H9 (cell line): ENCODE measurements around the gene ABL2. TPM values are rescaled to one million over a fixed set of nuclear protein-coding genes. Genes with fewer than 3 reads are reported as not detected.

Source experiments
- DNase-seq: peaks from one replicate; pipeline ENCODE4 v3.0.0-alpha.2; 2017
- H2AFZ ChIP-seq: one replicate; pipeline ENCODE4 v1.6.1; 2013; ENCODE audit warnings: mild to moderate bottlenecking, low read length, control low read depth, moderate library complexity
- H2AK5ac ChIP-seq: 2 replicates; pipeline ENCODE4 v1.6.1; 2013; ENCODE audit warnings: low read length, control low read depth, mixed read lengths; ENCODE audit not compliant: insufficient read length
- H2BK120ac ChIP-seq: one replicate; pipeline ENCODE4 v1.6.1; 2013; ENCODE audit warnings: low read depth, mild to moderate bottlenecking, low read length, control low read depth, inconsistent platforms; ENCODE audit not compliant: poor library complexity, severe bottlenecking
- H2BK12ac ChIP-seq: 2 replicates; pipeline ENCODE4 v1.6.1; 2013; ENCODE audit warnings: low read length, control low read depth, mixed read lengths, low read depth; ENCODE audit not compliant: insufficient read length
- H2BK15ac ChIP-seq: 2 replicates; pipeline ENCODE4 v1.6.1; 2013; ENCODE audit warnings: low read depth, low read length, control low read depth
- H2BK20ac ChIP-seq: one replicate; pipeline ENCODE4 v1.6.1; 2013; ENCODE audit warnings: low read depth, mild to moderate bottlenecking, low read length, control low read depth, inconsistent platforms; ENCODE audit not compliant: poor library complexity, severe bottlenecking
- H2BK5ac ChIP-seq: 2 replicates; pipeline ENCODE4 v1.6.1; 2013; ENCODE audit warnings: low read length, control low read depth, mixed read lengths; ENCODE audit not compliant: insufficient read length
- H3K14ac ChIP-seq: 2 replicates; pipeline ENCODE4 v1.6.1; 2013; ENCODE audit warnings: low read length, control low read depth; ENCODE audit not compliant: insufficient read depth
- H3K18ac ChIP-seq: 2 replicates; pipeline ENCODE4 v1.6.1; 2013; ENCODE audit warnings: low read depth, mild to moderate bottlenecking, mixed read lengths, low read length, control low read depth; ENCODE audit not compliant: insufficient read length
- H3K23ac ChIP-seq: 2 replicates; pipeline ENCODE4 v1.6.1; 2013; ENCODE audit warnings: low read length, control low read depth, mixed read lengths, low read depth; ENCODE audit not compliant: insufficient read length
- H3K23me2 ChIP-seq: 2 replicates; pipeline ENCODE4 v1.6.1; 2013; ENCODE audit warnings: low read depth, mild to moderate bottlenecking, mixed read lengths, low read length, control low read depth; ENCODE audit not compliant: insufficient read length, poor library complexity, severe bottlenecking
- H3K27ac ChIP-seq: 2 replicates; pipeline ENCODE4 v1.5.1; 2013; ENCODE audit warnings: low read length, control low read depth, mixed read lengths, low read depth; ENCODE audit not compliant: insufficient read length
- H3K27me3 ChIP-seq: 2 replicates; pipeline ENCODE4 v1.6.1; 2013; ENCODE audit warnings: low read length, control low read depth, inconsistent platforms; ENCODE audit not compliant: insufficient read depth
- H3K4ac ChIP-seq: 2 replicates; pipeline ENCODE4 v1.6.1; 2013; ENCODE audit warnings: low read depth, mild to moderate bottlenecking, control low read depth, inconsistent platforms, low read length, moderate library complexity
- H3K4me1 ChIP-seq: 2 replicates; pipeline ENCODE4 v1.6.1; 2013; ENCODE audit warnings: low read length, control low read depth, inconsistent platforms; ENCODE audit not compliant: insufficient read depth
- H3K4me2 ChIP-seq: 2 replicates; pipeline ENCODE4 v1.6.1; 2013; ENCODE audit warnings: low read length, control low read depth, mixed read lengths; ENCODE audit not compliant: insufficient read length, insufficient read depth
- H3K56ac ChIP-seq: 2 replicates; pipeline ENCODE4 v1.6.1; 2013; ENCODE audit warnings: low read depth, mild to moderate bottlenecking, mixed read lengths, low read length, control low read depth; ENCODE audit not compliant: insufficient read length
- H3K79me1 ChIP-seq: 2 replicates; pipeline ENCODE4 v1.6.1; 2013; ENCODE audit warnings: low read depth, mild to moderate bottlenecking, moderate library complexity, low read length, control low read depth, inconsistent platforms; ENCODE audit not compliant: insufficient read depth, poor library complexity, severe bottlenecking
- H3K79me2 ChIP-seq: 2 replicates; pipeline ENCODE4 v1.6.1; 2013; ENCODE audit warnings: low read length, control low read depth, inconsistent platforms; ENCODE audit not compliant: insufficient read depth
- H3K9ac ChIP-seq: 2 replicates; pipeline ENCODE4 v1.6.1; 2013; ENCODE audit warnings: low read length, control low read depth, mixed read lengths; ENCODE audit not compliant: insufficient read length; ENCODE audit errors: extremely low read depth
- H3K9me3 ChIP-seq: one replicate; pipeline ENCODE4 v1.6.1; 2013; ENCODE audit warnings: low read depth, low read length, inconsistent platforms; ENCODE audit not compliant: control insufficient read depth
- H3T11ph ChIP-seq: one replicate; pipeline ENCODE4 v1.6.1; 2013; ENCODE audit warnings: mild to moderate bottlenecking, low read length, control low read depth, inconsistent platforms
- H4K20me1 ChIP-seq: one replicate; pipeline ENCODE4 v1.6.1; 2013; ENCODE audit not compliant: control insufficient read depth, insufficient read length, insufficient read depth
- H4K5ac ChIP-seq: 2 replicates; pipeline ENCODE4 v1.6.1; 2013; ENCODE audit warnings: low read depth, mild to moderate bottlenecking, mixed read lengths, low read length, control low read depth; ENCODE audit not compliant: insufficient read length
- H4K8ac ChIP-seq: replicated peaks from 2 replicates; pipeline ENCODE4 v1.6.1; 2013; ENCODE audit warnings: low read length, control low read depth, mixed read lengths, low read depth; ENCODE audit not compliant: insufficient read length
- H4K91ac ChIP-seq: 2 replicates; pipeline ENCODE4 v1.6.1; 2013; ENCODE audit warnings: low read depth, mild to moderate bottlenecking, moderate library complexity, mixed read lengths, low read length, control low read depth; ENCODE audit not compliant: insufficient read length
- H3K27ac Mint-ChIP-seq, 3 experiments: 2 replicates in 2 of 3; 3 replicates in 1 of 3; pipeline ENCODE4 v1.8.0; 2020 to 2021; ENCODE audit warnings: mixed read lengths in 3 of 3, mild to moderate bottlenecking in 1 of 3, moderate library complexity in 1 of 3
- H3K27me3 Mint-ChIP-seq: 2 replicates; pipeline ENCODE4 v1.8.0; 2021; ENCODE audit warnings: low read depth, mild to moderate bottlenecking, moderate library complexity, mixed read lengths
- H3K36me3 Mint-ChIP-seq, 3 experiments: 2 replicates in 2 of 3; 3 replicates in 1 of 3; pipeline ENCODE4 v1.8.0; 2020 to 2021; ENCODE audit warnings: low read depth in 3 of 3, mixed read lengths in 3 of 3; ENCODE audit not compliant: insufficient read depth in 1 of 3
- H3K4me1 Mint-ChIP-seq, 2 experiments: 2 replicates each; pipeline ENCODE4 v1.8.0; 2020; ENCODE audit warnings: mixed read lengths in 2 of 2
- H3K4me3 Mint-ChIP-seq, 2 experiments: 2 replicates in 1 of 2; 3 replicates in 1 of 2; pipeline ENCODE4 v1.8.0; 2020 to 2021; ENCODE audit warnings: mild to moderate bottlenecking in 2 of 2, mixed read lengths in 2 of 2, moderate library complexity in 1 of 2
- H3K9me3 Mint-ChIP-seq, 2 experiments: 2 replicates in 1 of 2; 3 replicates in 1 of 2; pipeline ENCODE4 v1.8.0; 2020; ENCODE audit warnings: mild to moderate bottlenecking in 2 of 2, mixed read lengths in 2 of 2, moderate library complexity in 1 of 2
- CTCF ChIP-seq: fragments of 200-600 bp; sonication (generic); conservative IDR thresholded peaks from 3 replicates; pipeline ENCODE4 v1.8.0; 2021; ENCODE audit warnings: antibody characterized with exemption, mild to moderate bottlenecking
- total RNA-seq: library from RNA; stranded (reverse); gene quantifications from 2 replicates; pipeline ENCODE4 v1.2.1, GENCODE V29; 2021

Gene ABL2
- total RNA-seq, 1 experiment from 2014 or later, result 21.2 TPM

- no peak overlapping the region for H4K91ac ChIP-seq
- no peak overlapping the region for H4K8ac ChIP-seq
- H3K4ac ChIP-seq, result no peak overlapping the region
- H3K9me3 Mint-ChIP-seq, result no peaks in the 10 kb centered on the region
- H3K36me3 Mint-ChIP-seq, result peaks cover 3 to 5% (median 4%) of the 10 kb centered on the region in 3 experiments; a peak in 4 of 7 replicates
- no peaks in the 10 kb centered on the region for H3K27me3 ChIP-seq
- H2BK20ac ChIP-seq, result no peak overlapping the region
- no peak overlapping the region for H3T11ph ChIP-seq
- no peaks in the 10 kb centered on the region for H3K27me3 Mint-ChIP-seq
- H2AK5ac ChIP-seq, result no peak overlapping the region
- H4K20me1 ChIP-seq, result no peaks in the 10 kb centered on the region
- H2BK12ac ChIP-seq, result no peak overlapping the region
- H3K79me2 ChIP-seq, result no peaks in the 10 kb centered on the region; the same call in 1 of the 2 replicates
- TF ChIP-seq CTCF, result no peak
- no peak overlapping the region for H2BK15ac ChIP-seq
- H2AFZ ChIP-seq, result no peak overlapping the region
- no peak overlapping the region for H3K9ac ChIP-seq
- H3K14ac ChIP-seq, result no peak overlapping the region
- H3K23me2 ChIP-seq, result no peaks in the 10 kb centered on the region
- no peak overlapping the region for H2BK5ac ChIP-seq
- no peak overlapping the region for H4K5ac ChIP-seq
- no peak overlapping the region for H3K27ac ChIP-seq
- no peak overlapping the region for H3K56ac ChIP-seq
- H3K4me2 ChIP-seq, result no peak overlapping the region
- no peak overlapping the region for H2BK120ac ChIP-seq
- no peak for DNase-seq
- H3K4me3 Mint-ChIP-seq, result no peak overlapping the region
- H3K4me1 Mint-ChIP-seq, result peaks cover 5 to 6% of the 10 kb centered on the region in 2 experiments; a peak in 3 of 4 replicates
- H3K27ac Mint-ChIP-seq, result peak overlapping the region in 1 of 3 experiments; percentile 76; a peak in 1 of 7 replicates
- no peaks in the 10 kb centered on the region; the same call in 1 of the 2 replicates for H3K4me1 ChIP-seq
- H3K9me3 ChIP-seq, result no peaks in the 10 kb centered on the region
- H3K18ac ChIP-seq, result no peak overlapping the region
- H3K23ac ChIP-seq, result no peak overlapping the region
- H3K79me1 ChIP-seq, result peaks cover 6% of the 10 kb centered on the region
These were observed 42.4 kb downstream of the ABL2 start for GRCh38 chr1:179187043-179187442.
